ENCODE measurements around the gene NFIA. TPM values are rescaled to one million over a fixed set of nuclear protein-coding genes. Genes with fewer than 3 reads are reported as not detected.

NFIA gene
- total and polyA plus RNA-seq, 2 of the 13 experiments (the other 11 are each of a cell fraction or from before 2014, with no cell fraction given): 14.7 to 28.5 TPM

DNA sequence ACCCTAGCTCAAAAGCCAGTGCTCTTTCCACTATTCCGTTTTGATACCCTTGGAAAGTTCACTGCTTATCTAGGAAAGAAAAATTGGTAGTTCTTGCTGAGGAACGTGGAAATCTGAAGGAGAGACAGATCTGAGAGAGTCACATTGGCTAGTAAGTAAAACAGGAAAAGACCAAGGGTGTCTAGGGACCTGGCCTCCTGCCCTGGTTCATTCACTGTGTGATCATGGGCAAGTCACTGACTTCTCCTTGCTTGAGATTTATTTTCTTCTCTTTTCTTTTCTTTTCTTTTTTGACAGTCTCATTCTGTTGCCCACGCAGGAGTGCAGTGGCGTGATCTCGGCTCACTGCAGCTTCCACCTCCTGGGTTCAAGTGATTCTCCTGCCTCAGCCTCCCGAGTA lies 90.8 kb downstream of the NFIA start (continued):
- TF ChIP-seq ZNF232 (CRISPR knock-in tag; IDR thresholded peaks at IDR 0.05; ENCODE audit: borderline replicate concordance): no peak

DNA sequence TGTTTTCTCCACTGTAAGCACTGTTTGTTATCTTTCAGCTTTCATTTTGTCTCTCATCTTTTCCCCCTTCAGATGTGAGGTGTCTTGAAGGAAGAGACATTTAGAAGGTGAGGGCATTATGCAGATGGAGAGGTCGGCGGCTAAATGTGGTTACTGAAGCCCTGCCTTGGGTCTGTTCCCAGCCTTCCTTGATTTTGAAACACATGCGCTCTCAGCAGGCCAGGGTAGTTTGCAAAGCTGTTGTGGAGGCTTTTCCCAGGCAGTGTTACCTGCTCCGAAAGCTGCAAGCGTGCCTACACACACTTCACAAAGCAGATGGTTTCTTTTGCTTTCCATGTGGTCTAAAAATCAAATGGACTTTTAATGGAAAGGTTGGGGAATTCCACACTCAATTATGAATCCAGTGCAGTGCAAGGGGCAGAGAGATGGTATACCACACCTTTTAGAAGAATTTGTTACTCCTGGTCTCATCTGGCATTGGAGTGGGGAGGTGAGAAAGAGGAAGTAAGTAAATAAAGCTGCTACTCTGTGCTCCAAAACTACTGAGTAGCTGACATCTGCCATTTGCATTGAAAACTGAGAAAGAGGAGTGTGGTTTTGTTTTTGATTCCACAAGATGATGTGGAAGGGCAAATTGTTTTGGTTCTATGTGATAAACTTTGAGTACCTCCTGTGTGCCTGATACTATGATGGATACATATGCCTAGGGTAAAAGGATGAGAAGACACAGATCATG lies 91.9 kb downstream of the NFIA start:
- peaks cover 3% of the 10 kb centered on the region; the same call in 1 of the 2 replicates for H4K20me1 ChIP-seq (ENCODE audit: insufficient read depth, low read length)
- H3K4me1 ChIP-seq (ENCODE audit: insufficient read depth, low read length): peaks cover 22% of the 10 kb centered on the region
- no peak for TF ChIP-seq SKIL (CRISPR knock-in tag; IDR thresholded peaks at IDR 0.05; ENCODE audit: borderline replicate concordance)
- TF ChIP-seq BHLHE40 (IDR thresholded peaks at IDR 0.05; ENCODE audit: low read length): no peak
- TF ChIP-seq YEATS2 (CRISPR knock-in tag; IDR thresholded peaks at IDR 0.05; ENCODE audit: borderline replicate concordance): no peak
- TF ChIP-seq RCOR2 (CRISPR knock-in tag; IDR thresholded peaks at IDR 0.05): no peak
- TF ChIP-seq ZNF879 (CRISPR knock-in tag; IDR thresholded peaks at IDR 0.05): no peak
- TF ChIP-seq CHD4 (IDR thresholded peaks at IDR 0.05; ENCODE audit: borderline replicate concordance, low read length): no peak
- TF ChIP-seq MTA3 (CRISPR knock-in tag; IDR thresholded peaks at IDR 0.05): no peak
- no peak for TF ChIP-seq CC2D1A (CRISPR knock-in tag; IDR thresholded peaks at IDR 0.05)
- no peak for TF ChIP-seq ZNF550 (CRISPR knock-in tag; IDR thresholded peaks at IDR 0.05; ENCODE audit: borderline replicate concordance)
- no peak for TF ChIP-seq MTF1 (CRISPR knock-in tag; IDR thresholded peaks at IDR 0.05)
- no peak for TF ChIP-seq FOXA3 (CRISPR knock-in tag; IDR thresholded peaks at IDR 0.05)
- H3K4me2 ChIP-seq (ENCODE audit: low read depth, low read length): no peak overlapping the region
- H3K4me3 ChIP-seq (replicated peaks in 1 of 3; ENCODE audit: insufficient read depth in 1 of 3, low read depth in 2 of 3, low read length in 3 of 3): no peak overlapping the region
- no peaks in the 10 kb centered on the region for H3K27me3 ChIP-seq (ENCODE audit: control insufficient read depth in 1 of 2, insufficient read depth in 2 of 2, low read length in 2 of 2)
- ATAC-seq (no peak), FAIRE-seq (no peak), DNase-seq (ENCODE audit: low spot score) (no peak)
- H3K36me3 ChIP-seq (replicated peaks in 1 of 2; ENCODE audit: control insufficient read depth in 1 of 2, insufficient read depth in 2 of 2, low read length in 2 of 2): peaks cover 5 to 12% of the 10 kb centered on the region in 2 experiments; a peak in 2 of 5 replicates
- CTCF ChIA-PET (ENCODE audit: low intra/inter-chr PET ratio, low total read pairs): no interaction called here
- no TSS peak for BruUV-seq (replicated peaks)
- intact Hi-C loops (cut with micrococcal nuclease; ENCODE audit: unreplicated experiment) (no loop called here), in situ Hi-C loops (cut with HindIII; ENCODE audit: extremely low pct_ligation_motif_present, low pct_unique_long_range_greater_than_20kb) (no loop called here)
- H3K79me2 ChIP-seq (ENCODE audit: insufficient read depth, low read length): peaks cover 92% of the 10 kb centered on the region
- no peak overlapping the region for H2AFZ ChIP-seq (ENCODE audit: low read length)
- POLR2A ChIA-PET: no interaction called here
- H3K27ac ChIP-seq (ENCODE audit: extremely low read length, insufficient read depth, low read length): no peak overlapping the region
- no peaks in the 10 kb centered on the region for H3K9me3 ChIP-seq (ENCODE audit: low read length)
- 97% methylated on average over 5 of the region's 5 CpGs for WGBS (ENCODE audit: low lambda C conversion rate)
- H3K9ac ChIP-seq (ENCODE audit: insufficient read depth, low read depth, low read length): no peak overlapping the region
